ENCODE data around the gene RINL.
"Not testable (repeated sequence)": the region's sequence is repeated elsewhere in the genome, so short reads cannot be mapped to it uniquely, and the experiment has no call there.

DNA sequence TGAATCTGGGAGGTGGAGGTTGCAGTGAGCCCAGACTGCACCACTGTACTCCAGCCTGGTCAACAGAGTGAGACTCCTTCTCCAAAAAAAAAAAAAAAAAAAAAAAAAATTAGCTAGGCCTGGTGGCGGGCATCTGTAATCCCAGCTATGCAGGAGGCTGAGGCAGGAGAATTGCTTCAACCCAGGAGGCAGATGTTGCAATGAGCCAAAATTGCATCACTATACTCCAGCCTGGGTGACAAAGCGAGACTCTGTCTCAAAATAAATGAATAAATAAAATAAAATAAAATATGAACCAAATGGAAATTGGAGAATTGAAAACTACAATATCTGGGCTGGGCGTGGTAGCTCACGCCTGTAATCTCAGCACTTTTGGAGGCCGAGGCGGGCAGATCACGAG is 48.9 kb downstream of the RINL start:
- TF ChIP-seq POLR2A (IDR thresholded peaks at IDR 0.05): not testable (repeated sequence)
- TF ChIP-seq, protein P1, sequence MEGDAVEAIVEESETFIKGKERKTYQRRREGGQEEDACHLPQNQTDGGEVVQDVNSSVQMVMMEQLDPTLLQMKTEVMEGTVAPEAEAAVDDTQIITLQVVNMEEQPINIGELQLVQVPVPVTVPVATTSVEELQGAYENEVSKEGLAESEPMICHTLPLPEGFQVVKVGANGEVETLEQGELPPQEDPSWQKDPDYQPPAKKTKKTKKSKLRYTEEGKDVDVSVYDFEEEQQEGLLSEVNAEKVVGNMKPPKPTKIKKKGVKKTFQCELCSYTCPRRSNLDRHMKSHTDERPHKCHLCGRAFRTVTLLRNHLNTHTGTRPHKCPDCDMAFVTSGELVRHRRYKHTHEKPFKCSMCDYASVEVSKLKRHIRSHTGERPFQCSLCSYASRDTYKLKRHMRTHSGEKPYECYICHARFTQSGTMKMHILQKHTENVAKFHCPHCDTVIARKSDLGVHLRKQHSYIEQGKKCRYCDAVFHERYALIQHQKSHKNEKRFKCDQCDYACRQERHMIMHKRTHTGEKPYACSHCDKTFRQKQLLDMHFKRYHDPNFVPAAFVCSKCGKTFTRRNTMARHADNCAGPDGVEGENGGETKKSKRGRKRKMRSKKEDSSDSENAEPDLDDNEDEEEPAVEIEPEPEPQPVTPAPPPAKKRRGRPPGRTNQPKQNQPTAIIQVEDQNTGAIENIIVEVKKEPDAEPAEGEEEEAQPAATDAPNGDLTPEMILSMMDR (IDR thresholded peaks at IDR 0.05): not testable (repeated sequence)

Measured in ovary (tissue), 3 donors.